Gastrocnemius medialis (tissue), 4 donors: ENCODE measurements around the gene GLYATL1. TPM values are rescaled to one million over a fixed set of nuclear protein-coding genes. Genes with fewer than 3 reads are reported as not detected.

Source experiments
- ATAC-seq, 2 donors: fragments of 150-250 bp; one replicate each; pipeline ENCODE4 v1.9.1; 2016
- DNase-seq, 2 donors: peaks; one replicate each; pipeline ENCODE4 v3.0.0-alpha.2; 2019
- H3K27ac ChIP-seq, 4 donors: fragments of 200-600 bp; sonication (generic); 1 replicate in 1 of 4; 2 replicates in 3 of 4; pipeline ENCODE4 v1.5.1; 2016 to 2018; ENCODE audit warnings: mild to moderate bottlenecking in 2 of 4, moderate library complexity in 1 of 4
- H3K27me3 ChIP-seq, 3 donors: fragments of 200-600 bp; sonication (generic) in 2 of 3; 1 replicate in 1 of 3; 2 replicates in 2 of 3; pipeline versions ENCODE4 v1.5.1 to v1.6.0; 2016 to 2019; ENCODE audit warnings: mild to moderate bottlenecking in 1 of 3, moderate library complexity in 1 of 3
- H3K36me3 ChIP-seq, 2 donors: fragments of 200-600 bp; sonication (generic) in 1 of 2; one replicate each; pipeline ENCODE4 v1.5.1; 2017 to 2018
- H3K4me1 ChIP-seq, 2 donors: fragments of 200-600 bp; sonication (generic) in 1 of 2; one replicate each; pipeline ENCODE4 v1.5.1; 2016 to 2017; ENCODE audit warnings: mild to moderate bottlenecking in 2 of 2
- H3K4me3 ChIP-seq, 4 donors: fragments of 200-600 bp; sonication (generic) in 3 of 4; 1 replicate in 1 of 4; 2 replicates in 3 of 4; pipeline ENCODE4 v1.5.1; 2016 to 2019; ENCODE audit warnings: mild to moderate bottlenecking in 2 of 4
- H3K9me3 ChIP-seq, 3 donors: fragments of 200-600 bp; sonication (generic) in 2 of 3; 1 replicate in 1 of 3; 2 replicates in 2 of 3; pipeline ENCODE4 v1.5.1; 2016 to 2019
- POLR2A ChIP-seq, 2 donors: fragments of 450-650 bp; IDR thresholded peaks; one replicate each; pipeline ENCODE4 v1.6.1; 2017; ENCODE audit warnings: antibody characterized with exemption in 2 of 2, mild to moderate bottlenecking in 2 of 2, moderate library complexity in 2 of 2
- in situ Hi-C, 4 donors: fragments of 200-750 bp; cut with MboI; loops; one replicate each; pipeline versions ENCODE4 v1.15.0 to v1.8.0; 2017; ENCODE audit warnings: low sequenced_read_pairs in 4 of 4
- intact Hi-C: fragments of 100-400 bp; cut with DNase I; formaldehyde crosslinking; loops from one replicate; pipeline ENCODE4 v1.15.1; 2023; ENCODE audit warnings: low total_unique reads
- total RNA-seq, 4 donors: library from RNA; depleted of rRNA; stranded (reverse); fragments of >200 nt; gene quantifications; one replicate each; pipeline versions ENCODE4 v1.1.0 to v1.2.3, GENCODE V29; 2016
- TF ChIP-seq, protein P1 (sequence below), 5 experiments: fragments of 450-650 bp in 3 of 5; fragments of 200-600 bp in 2 of 5; sonication (generic) in 2 of 5; IDR thresholded peaks in 4 of 5; conservative IDR thresholded peaks in 1 of 5; 1 replicate in 4 of 5; 2 replicates in 1 of 5; pipeline ENCODE4 v1.5.1; 2016 to 2019; ENCODE audit warnings: antibody characterized with exemption in 5 of 5, mild to moderate bottlenecking in 3 of 5, moderate library complexity in 3 of 5

Gene GLYATL1
- total RNA-seq, 4 donors from 2014 or later = 0.94 to 1.2 TPM; not detected in 2

DNA sequence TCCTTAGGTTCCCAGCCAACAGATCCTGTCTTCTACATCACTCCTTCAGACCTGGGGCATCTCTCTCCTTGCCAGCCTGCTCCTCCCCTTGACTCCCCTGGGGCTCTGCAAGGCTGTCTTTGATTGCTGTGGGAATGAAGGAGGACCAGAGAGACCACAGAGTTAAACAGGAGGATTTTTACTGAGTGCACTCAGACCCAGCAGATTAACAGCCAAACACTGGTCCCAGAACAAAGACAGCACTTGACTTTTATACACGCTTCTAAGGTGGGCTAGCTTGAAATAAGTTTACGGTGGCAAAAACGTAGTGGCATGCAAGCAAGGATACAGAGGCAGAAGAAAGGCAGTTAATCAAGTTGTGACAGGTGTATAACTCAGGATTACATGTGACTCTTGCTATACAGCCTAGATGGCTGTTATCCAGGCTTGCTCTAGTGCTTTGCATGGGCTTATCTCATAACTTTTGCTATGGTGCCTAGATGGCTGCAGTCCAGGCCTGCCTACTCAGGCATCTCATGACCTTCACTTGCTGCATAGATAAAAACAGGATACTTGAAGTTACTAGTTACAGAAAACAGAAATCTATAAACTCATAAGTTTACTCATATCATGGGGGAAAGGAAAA lies 22.0 kb upstream of the GLYATL1 start:
- no peak overlapping the region for H3K27ac ChIP-seq
- H3K27me3 ChIP-seq = no peaks in the 10 kb centered on the region
- intact Hi-C loops = no loop called here
- no peak for TF ChIP-seq POLR2A (IDR thresholded peaks at IDR 0.05)
- TF ChIP-seq, protein P1, sequence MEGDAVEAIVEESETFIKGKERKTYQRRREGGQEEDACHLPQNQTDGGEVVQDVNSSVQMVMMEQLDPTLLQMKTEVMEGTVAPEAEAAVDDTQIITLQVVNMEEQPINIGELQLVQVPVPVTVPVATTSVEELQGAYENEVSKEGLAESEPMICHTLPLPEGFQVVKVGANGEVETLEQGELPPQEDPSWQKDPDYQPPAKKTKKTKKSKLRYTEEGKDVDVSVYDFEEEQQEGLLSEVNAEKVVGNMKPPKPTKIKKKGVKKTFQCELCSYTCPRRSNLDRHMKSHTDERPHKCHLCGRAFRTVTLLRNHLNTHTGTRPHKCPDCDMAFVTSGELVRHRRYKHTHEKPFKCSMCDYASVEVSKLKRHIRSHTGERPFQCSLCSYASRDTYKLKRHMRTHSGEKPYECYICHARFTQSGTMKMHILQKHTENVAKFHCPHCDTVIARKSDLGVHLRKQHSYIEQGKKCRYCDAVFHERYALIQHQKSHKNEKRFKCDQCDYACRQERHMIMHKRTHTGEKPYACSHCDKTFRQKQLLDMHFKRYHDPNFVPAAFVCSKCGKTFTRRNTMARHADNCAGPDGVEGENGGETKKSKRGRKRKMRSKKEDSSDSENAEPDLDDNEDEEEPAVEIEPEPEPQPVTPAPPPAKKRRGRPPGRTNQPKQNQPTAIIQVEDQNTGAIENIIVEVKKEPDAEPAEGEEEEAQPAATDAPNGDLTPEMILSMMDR (IDR thresholded peaks at IDR 0.05 in 4 of 5, conservative IDR thresholded peaks at IDR 0.05 in 1 of 5) = no peak
- in situ Hi-C loops = no loop called here
- H3K4me3 ChIP-seq = no peak overlapping the region
- no peaks in the 10 kb centered on the region for H3K4me1 ChIP-seq
- DNase-seq (no peak), ATAC-seq (no peak)
- no peaks in the 10 kb centered on the region for H3K36me3 ChIP-seq
- no peaks in the 10 kb centered on the region for H3K9me3 ChIP-seq

DNA sequence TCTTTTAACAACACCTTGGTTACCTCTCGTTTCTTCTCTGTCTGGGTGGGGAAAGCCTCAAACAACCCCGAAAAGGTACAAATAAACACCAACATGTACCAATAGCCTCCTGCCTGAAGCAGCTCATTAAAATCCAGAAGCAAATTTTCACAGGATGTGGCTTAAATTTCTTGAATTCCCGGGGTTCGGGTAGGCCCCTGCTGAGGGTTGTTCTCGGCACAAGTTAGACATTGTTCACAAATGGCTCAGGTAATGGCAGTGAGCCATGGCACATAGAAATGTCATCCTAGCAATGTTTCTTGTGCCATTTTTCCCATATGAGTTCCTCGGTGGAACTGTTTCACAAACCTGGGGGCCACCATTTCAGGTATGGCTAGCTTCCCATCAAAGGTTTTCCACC lies 19.7 kb upstream of the GLYATL1 start:
- no peak for DNase-seq
- ATAC-seq = no peak
- no peak for TF ChIP-seq POLR2A (IDR thresholded peaks at IDR 0.05)
- TF ChIP-seq, protein P1 (IDR thresholded peaks at IDR 0.05 in 4 of 5, conservative IDR thresholded peaks at IDR 0.05 in 1 of 5) = no peak
- no peaks in the 10 kb centered on the region for H3K36me3 ChIP-seq
- no peaks in the 10 kb centered on the region for H3K4me1 ChIP-seq
- H3K27ac ChIP-seq = no peak overlapping the region
- H3K27me3 ChIP-seq = no peaks in the 10 kb centered on the region
- in situ Hi-C loops (no loop called here), intact Hi-C loops (no loop called here)
- H3K9me3 ChIP-seq = no peaks in the 10 kb centered on the region
- no peak overlapping the region for H3K4me3 ChIP-seq

DNA sequence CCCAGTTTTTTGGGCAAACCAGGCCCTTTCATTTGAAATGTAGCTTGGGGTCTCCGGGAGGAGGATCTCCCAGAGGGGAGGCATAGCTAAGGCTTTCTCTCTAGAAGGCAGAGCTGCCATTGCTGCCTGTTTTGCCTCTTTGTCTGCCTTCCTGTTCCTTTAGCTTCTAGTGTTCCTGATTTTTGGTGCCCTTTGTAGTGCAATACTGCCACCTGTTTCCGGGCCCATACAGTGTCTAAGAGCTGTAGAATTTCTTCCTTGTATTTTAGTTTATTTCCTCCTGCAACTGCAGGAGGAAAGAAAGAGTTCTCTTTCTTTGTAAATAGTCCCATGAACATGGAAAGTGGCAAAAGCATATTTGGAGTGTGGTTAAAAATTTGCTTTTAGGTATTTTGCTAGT lies 19.3 kb upstream of the GLYATL1 start:
- in situ Hi-C loops = no loop called here

DNA sequence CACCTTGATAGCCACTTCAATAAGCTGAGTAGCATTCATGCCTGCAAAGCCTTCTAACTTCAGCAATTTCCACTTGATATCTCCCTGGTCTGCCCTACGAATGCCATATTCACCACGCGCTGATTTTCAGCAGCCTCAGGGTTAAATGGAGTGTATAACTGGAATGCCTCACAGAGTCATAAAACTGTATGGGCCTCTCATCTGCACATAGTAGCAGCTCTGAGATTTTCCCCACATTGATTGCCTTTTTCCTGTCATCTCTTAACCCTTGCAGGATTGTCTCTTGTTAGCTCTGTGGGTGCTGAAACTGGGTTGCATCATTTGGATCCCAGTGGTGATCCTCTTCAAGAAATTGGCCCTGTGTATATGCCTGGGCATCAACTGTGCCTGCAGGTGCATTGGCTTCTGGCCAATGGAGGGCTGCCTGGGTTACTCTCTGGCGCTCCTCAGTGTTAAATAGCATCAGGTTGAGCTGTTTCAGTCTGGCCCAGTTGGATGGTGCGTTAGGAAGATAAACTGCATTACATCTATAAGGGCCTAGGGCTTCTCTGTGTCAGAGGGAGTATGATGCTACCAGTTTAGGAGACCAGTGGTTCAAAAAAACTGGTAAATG lies 17.4 kb upstream of the GLYATL1 start:
- in situ Hi-C loops = no loop called here
- H3K9me3 ChIP-seq = no peaks in the 10 kb centered on the region
- no peak overlapping the region for H3K4me3 ChIP-seq
- H3K36me3 ChIP-seq = no peaks in the 10 kb centered on the region
- intact Hi-C loops = no loop called here
- H3K4me1 ChIP-seq = no peaks in the 10 kb centered on the region
- ATAC-seq = no peak
- DNase-seq = no peak
- no peak overlapping the region for H3K27ac ChIP-seq
- no peaks in the 10 kb centered on the region for H3K27me3 ChIP-seq
- no peak for TF ChIP-seq POLR2A (IDR thresholded peaks at IDR 0.05)
- TF ChIP-seq, protein P1 (IDR thresholded peaks at IDR 0.05 in 4 of 5, conservative IDR thresholded peaks at IDR 0.05 in 1 of 5) = no peak

More for the DNA sequence above, 19.3 kb upstream of the GLYATL1 start:
- TF ChIP-seq, protein P1 (IDR thresholded peaks at IDR 0.05 in 4 of 5, conservative IDR thresholded peaks at IDR 0.05 in 1 of 5) = no peak
- intact Hi-C loops = no loop called here
- Histone ChIP-seq H3K27me3 (no peaks in the 10 kb centered on the region), H3K9me3 (no peaks in the 10 kb centered on the region), H3K4me1 (no peaks in the 10 kb centered on the region), H3K4me3 (no peak overlapping the region), H3K36me3 (no peaks in the 10 kb centered on the region), H3K27ac (no peak overlapping the region)
- ATAC-seq = no peak
- no peak for DNase-seq
